ENCODE measurements around the gene NRG2. TPM values are rescaled to one million over a fixed set of nuclear protein-coding genes. Genes with fewer than 3 reads are reported as not detected.

NRG2 gene
- total and polyA plus RNA-seq, 2 experiments from 2014 or later: 0.37 to 1.3 TPM

DNA sequence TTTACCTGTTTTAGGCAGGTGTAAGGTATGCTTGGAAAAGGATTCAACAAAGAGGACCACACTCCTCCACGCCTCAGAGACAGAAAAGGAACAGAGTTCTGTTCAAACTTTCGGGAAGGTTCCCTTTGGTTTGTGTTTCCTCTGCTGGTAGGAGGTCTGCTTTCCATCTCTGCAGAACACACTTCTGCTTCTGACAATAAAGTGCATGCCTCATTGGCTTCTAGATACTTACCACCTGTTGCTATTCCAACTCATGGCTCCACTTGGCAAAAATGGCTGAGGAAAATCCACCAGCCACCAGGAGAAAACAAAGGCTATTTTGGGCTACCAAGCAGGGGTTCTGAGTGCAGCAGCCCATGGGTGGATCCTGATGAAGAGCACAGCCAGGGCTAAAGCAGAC, 112.7 kb downstream of the NRG2 start:
- no peak for TF ChIP-seq NANOG (IDR thresholded peaks at IDR 0.05; ENCODE audit: borderline replicate concordance)
- TF ChIP-seq, protein P1, sequence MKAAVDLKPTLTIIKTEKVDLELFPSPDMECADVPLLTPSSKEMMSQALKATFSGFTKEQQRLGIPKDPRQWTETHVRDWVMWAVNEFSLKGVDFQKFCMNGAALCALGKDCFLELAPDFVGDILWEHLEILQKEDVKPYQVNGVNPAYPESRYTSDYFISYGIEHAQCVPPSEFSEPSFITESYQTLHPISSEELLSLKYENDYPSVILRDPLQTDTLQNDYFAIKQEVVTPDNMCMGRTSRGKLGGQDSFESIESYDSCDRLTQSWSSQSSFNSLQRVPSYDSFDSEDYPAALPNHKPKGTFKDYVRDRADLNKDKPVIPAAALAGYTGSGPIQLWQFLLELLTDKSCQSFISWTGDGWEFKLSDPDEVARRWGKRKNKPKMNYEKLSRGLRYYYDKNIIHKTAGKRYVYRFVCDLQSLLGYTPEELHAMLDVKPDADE (IDR thresholded peaks at IDR 0.05): no peak
- no peak for TF ChIP-seq ZNF331 (CRISPR knock-in tag; IDR thresholded peaks at IDR 0.05; ENCODE audit: low read depth)
- TF ChIP-seq EZH2phosphoT487 (IDR thresholded peaks at IDR 0.05; ENCODE audit: unreplicated experiment): no peak
- TF ChIP-seq, protein P2, sequence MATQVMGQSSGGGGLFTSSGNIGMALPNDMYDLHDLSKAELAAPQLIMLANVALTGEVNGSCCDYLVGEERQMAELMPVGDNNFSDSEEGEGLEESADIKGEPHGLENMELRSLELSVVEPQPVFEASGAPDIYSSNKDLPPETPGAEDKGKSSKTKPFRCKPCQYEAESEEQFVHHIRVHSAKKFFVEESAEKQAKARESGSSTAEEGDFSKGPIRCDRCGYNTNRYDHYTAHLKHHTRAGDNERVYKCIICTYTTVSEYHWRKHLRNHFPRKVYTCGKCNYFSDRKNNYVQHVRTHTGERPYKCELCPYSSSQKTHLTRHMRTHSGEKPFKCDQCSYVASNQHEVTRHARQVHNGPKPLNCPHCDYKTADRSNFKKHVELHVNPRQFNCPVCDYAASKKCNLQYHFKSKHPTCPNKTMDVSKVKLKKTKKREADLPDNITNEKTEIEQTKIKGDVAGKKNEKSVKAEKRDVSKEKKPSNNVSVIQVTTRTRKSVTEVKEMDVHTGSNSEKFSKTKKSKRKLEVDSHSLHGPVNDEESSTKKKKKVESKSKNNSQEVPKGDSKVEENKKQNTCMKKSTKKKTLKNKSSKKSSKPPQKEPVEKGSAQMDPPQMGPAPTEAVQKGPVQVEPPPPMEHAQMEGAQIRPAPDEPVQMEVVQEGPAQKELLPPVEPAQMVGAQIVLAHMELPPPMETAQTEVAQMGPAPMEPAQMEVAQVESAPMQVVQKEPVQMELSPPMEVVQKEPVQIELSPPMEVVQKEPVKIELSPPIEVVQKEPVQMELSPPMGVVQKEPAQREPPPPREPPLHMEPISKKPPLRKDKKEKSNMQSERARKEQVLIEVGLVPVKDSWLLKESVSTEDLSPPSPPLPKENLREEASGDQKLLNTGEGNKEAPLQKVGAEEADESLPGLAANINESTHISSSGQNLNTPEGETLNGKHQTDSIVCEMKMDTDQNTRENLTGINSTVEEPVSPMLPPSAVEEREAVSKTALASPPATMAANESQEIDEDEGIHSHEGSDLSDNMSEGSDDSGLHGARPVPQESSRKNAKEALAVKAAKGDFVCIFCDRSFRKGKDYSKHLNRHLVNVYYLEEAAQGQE (IDR thresholded peaks at IDR 0.05; ENCODE audit: unreplicated experiment): no peak
- no peak for TF ChIP-seq POLR2AphosphoS5 (IDR thresholded peaks at IDR 0.05; ENCODE audit: low read depth)
- H3K79me2 ChIP-seq (replicated peaks; ENCODE audit: insufficient read depth): no peaks in the 10 kb centered on the region
- H3K9me3 Mint-ChIP-seq: no peaks in the 10 kb centered on the region; the same call in 2 of the 3 replicates

DNA sequence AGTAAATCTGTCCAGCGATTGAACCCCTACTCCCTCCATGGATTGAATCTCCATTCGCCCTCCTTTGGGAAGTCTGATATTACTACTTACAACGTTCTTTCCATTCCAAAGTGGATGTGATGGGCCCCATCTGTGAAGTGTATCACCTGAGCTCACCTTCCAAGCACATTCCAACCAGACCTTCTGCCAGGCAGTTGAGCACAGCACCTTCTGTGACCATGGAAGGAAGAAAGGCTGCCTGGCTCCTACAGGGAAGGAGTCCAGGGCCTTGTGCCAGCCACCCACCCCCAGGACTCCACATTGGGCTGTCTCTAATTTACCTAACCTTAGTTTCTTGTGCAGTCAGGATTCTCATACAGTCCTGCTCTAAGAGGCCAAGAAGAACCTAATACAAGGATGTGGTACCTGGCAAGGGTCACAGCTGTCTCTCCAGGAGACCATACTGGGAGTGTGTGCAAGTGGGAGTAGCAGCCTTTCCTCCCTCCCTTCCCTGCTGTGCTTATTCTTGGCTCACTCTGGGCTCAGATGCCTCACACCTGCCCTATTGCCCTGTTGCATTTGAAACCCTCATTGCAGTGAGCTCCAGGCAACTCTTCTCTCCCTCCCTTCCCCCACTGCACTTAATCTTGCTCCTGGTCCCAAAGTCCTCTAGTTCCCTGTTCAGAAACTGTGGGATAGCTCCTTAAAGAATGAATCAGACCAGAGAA, 116.1 kb downstream of the NRG2 start:
- DNase-seq (ENCODE audit: low spot score) (no peak), ATAC-seq (no peak)
- no peaks in the 10 kb centered on the region for H4K20me1 ChIP-seq (replicated peaks; ENCODE audit: insufficient read depth)
- H3K4me1 Mint-ChIP-seq: peaks cover 4% of the 10 kb centered on the region; the same call in 2 of the 3 replicates
- no peak overlapping the region for H3K27ac ChIP-seq (ENCODE audit: low read depth)
- no peaks in the 10 kb centered on the region for H3F3A ChIP-seq (replicated peaks; ENCODE audit: low read depth)
- H3K9me3 Mint-ChIP-seq: no peaks in the 10 kb centered on the region; the same call in 2 of the 3 replicates
- H3K4me2 ChIP-seq: no peak overlapping the region
- H3K27ac Mint-ChIP-seq: no peak overlapping the region
- no peaks in the 10 kb centered on the region for H3K36me3 Mint-ChIP-seq (ENCODE audit: low read depth)
- H3K4me3 Mint-ChIP-seq: no peak overlapping the region
- H3K4me3 ChIP-seq: no peak overlapping the region
- H3K9me2 ChIP-seq (ENCODE audit: insufficient read depth): peaks cover 9% of the 10 kb centered on the region
- no peaks in the 10 kb centered on the region for H3K4me1 ChIP-seq (ENCODE audit: insufficient read depth)
- H2AFZ ChIP-seq: no peak overlapping the region
- no peaks in the 10 kb centered on the region for H3K36me3 ChIP-seq (ENCODE audit: insufficient read depth)
- H3K79me2 ChIP-seq (replicated peaks; ENCODE audit: insufficient read depth): no peaks in the 10 kb centered on the region
- no peaks in the 10 kb centered on the region for H3K27me3 ChIP-seq (ENCODE audit: insufficient read depth)
- peaks cover 11% of the 10 kb centered on the region for H3K27me3 Mint-ChIP-seq (ENCODE audit: insufficient read depth, low read depth, poor library complexity)
- TF ChIP-seq, protein P3, sequence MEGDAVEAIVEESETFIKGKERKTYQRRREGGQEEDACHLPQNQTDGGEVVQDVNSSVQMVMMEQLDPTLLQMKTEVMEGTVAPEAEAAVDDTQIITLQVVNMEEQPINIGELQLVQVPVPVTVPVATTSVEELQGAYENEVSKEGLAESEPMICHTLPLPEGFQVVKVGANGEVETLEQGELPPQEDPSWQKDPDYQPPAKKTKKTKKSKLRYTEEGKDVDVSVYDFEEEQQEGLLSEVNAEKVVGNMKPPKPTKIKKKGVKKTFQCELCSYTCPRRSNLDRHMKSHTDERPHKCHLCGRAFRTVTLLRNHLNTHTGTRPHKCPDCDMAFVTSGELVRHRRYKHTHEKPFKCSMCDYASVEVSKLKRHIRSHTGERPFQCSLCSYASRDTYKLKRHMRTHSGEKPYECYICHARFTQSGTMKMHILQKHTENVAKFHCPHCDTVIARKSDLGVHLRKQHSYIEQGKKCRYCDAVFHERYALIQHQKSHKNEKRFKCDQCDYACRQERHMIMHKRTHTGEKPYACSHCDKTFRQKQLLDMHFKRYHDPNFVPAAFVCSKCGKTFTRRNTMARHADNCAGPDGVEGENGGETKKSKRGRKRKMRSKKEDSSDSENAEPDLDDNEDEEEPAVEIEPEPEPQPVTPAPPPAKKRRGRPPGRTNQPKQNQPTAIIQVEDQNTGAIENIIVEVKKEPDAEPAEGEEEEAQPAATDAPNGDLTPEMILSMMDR (conservative IDR thresholded peaks at IDR 0.05; ENCODE audit: low read depth in 2 of 2): no peak
- TF ChIP-seq STAT1 (IDR thresholded peaks at IDR 0.05; ENCODE audit: unreplicated experiment) (no peak), CREB1 (CRISPR knock-in tag; IDR thresholded peaks at IDR 0.05; ENCODE audit: low read depth) (no peak)
- TF ChIP-seq, protein P1 (IDR thresholded peaks at IDR 0.05): no peak

More for the DNA sequence above, 112.7 kb downstream of the NRG2 start:
- Histone ChIP-seq H2AFZ (no peak overlapping the region), H3K4me2 (no peak overlapping the region), H4K20me1 (replicated peaks; ENCODE audit: insufficient read depth) (no peaks in the 10 kb centered on the region), H3K4me3 (no peak overlapping the region), H3K9me2 (ENCODE audit: insufficient read depth) (peaks cover 4% of the 10 kb centered on the region; the same call in 1 of the 2 replicates), H3K4me1 (ENCODE audit: insufficient read depth) (no peaks in the 10 kb centered on the region), H3K36me3 (ENCODE audit: insufficient read depth) (no peaks in the 10 kb centered on the region), H3F3A (replicated peaks; ENCODE audit: low read depth) (no peaks in the 10 kb centered on the region), H3K27ac (ENCODE audit: low read depth) (no peak overlapping the region), H3K27me3 (ENCODE audit: insufficient read depth) (no peaks in the 10 kb centered on the region)
- DNase-seq (ENCODE audit: low spot score): no peak
- Mint-ChIP-seq H3K36me3 (ENCODE audit: low read depth) (no peaks in the 10 kb centered on the region), H3K27ac (no peak overlapping the region), H3K4me3 (no peak overlapping the region), H3K27me3 (ENCODE audit: insufficient read depth, low read depth, poor library complexity) (peaks cover 9% of the 10 kb centered on the region), H3K4me1 (no peaks in the 10 kb centered on the region)
- no peak for ATAC-seq

All from GM23338 (cell line).